ENCODE data around the gene KIF1C. TPM values are rescaled to one million over a fixed set of nuclear protein-coding genes. Genes with fewer than 3 reads are reported as not detected.

KIF1C gene
- total RNA-seq, 2 donors from 2014 or later = 59.5 to 88.9 TPM

- WGBS = 2% methylated on average over 30 of the region's 30 CpGs
- no peak for DNase-seq (ENCODE audit: low spot score)
- intact Hi-C loops (cut with DNase I) = loop anchor here (5.0 kb wide), 2 partner anchors 41 to 81 kb away; partner anchors contain the start of gene PFN1
Measured at GRCh38 chr17:4987767-4988567, 9.8 kb upstream of the KIF1C start.

GRCh38 chr17:4994081-4994595 lies 3.6 kb upstream of the KIF1C start:
- H3K4me1 ChIP-seq (replicated peaks) = no peaks in the 10 kb centered on the region
- WGBS = 93% methylated on average over 6 of the region's 6 CpGs
- no peak for DNase-seq (ENCODE audit: low spot score)
- no peaks in the 10 kb centered on the region for H3K27me3 ChIP-seq (replicated peaks; ENCODE audit: insufficient read depth)
- no peaks in the 10 kb centered on the region for H3K36me3 ChIP-seq
- H3K4me3 ChIP-seq = no peak overlapping the region
- TF ChIP-seq POLR2AphosphoS5 (IDR thresholded peaks at IDR 0.05) (no peak), POLR2A (IDR thresholded peaks at IDR 0.05) (no peak)
- TF ChIP-seq, protein P1, sequence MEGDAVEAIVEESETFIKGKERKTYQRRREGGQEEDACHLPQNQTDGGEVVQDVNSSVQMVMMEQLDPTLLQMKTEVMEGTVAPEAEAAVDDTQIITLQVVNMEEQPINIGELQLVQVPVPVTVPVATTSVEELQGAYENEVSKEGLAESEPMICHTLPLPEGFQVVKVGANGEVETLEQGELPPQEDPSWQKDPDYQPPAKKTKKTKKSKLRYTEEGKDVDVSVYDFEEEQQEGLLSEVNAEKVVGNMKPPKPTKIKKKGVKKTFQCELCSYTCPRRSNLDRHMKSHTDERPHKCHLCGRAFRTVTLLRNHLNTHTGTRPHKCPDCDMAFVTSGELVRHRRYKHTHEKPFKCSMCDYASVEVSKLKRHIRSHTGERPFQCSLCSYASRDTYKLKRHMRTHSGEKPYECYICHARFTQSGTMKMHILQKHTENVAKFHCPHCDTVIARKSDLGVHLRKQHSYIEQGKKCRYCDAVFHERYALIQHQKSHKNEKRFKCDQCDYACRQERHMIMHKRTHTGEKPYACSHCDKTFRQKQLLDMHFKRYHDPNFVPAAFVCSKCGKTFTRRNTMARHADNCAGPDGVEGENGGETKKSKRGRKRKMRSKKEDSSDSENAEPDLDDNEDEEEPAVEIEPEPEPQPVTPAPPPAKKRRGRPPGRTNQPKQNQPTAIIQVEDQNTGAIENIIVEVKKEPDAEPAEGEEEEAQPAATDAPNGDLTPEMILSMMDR (IDR thresholded peaks at IDR 0.05) = no peak
- intact Hi-C loops (cut with DNase I) = no loop called here
- H3K9me3 ChIP-seq = no peaks in the 10 kb centered on the region
- H3K27ac ChIP-seq = no peak overlapping the region

More at GRCh38 chr17:4987767-4988567, 9.8 kb upstream of the KIF1C start:
- H3K27ac ChIP-seq = peak overlapping the region; percentile 88 to 96
- peaks cover 18% of the 10 kb centered on the region for H3K4me1 ChIP-seq (replicated peaks)
- no peak for TF ChIP-seq POLR2A (IDR thresholded peaks at IDR 0.05)
- TF ChIP-seq, protein P1 (IDR thresholded peaks at IDR 0.05) = no peak
- TF ChIP-seq POLR2AphosphoS5 (IDR thresholded peaks at IDR 0.05) = no peak
- no peaks in the 10 kb centered on the region for H3K27me3 ChIP-seq (replicated peaks; ENCODE audit: insufficient read depth)
- H3K4me3 ChIP-seq = peak overlapping the region; percentile 56 to 95
- no peaks in the 10 kb centered on the region for H3K9me3 ChIP-seq
- H3K36me3 ChIP-seq = no peaks in the 10 kb centered on the region

DNA sequence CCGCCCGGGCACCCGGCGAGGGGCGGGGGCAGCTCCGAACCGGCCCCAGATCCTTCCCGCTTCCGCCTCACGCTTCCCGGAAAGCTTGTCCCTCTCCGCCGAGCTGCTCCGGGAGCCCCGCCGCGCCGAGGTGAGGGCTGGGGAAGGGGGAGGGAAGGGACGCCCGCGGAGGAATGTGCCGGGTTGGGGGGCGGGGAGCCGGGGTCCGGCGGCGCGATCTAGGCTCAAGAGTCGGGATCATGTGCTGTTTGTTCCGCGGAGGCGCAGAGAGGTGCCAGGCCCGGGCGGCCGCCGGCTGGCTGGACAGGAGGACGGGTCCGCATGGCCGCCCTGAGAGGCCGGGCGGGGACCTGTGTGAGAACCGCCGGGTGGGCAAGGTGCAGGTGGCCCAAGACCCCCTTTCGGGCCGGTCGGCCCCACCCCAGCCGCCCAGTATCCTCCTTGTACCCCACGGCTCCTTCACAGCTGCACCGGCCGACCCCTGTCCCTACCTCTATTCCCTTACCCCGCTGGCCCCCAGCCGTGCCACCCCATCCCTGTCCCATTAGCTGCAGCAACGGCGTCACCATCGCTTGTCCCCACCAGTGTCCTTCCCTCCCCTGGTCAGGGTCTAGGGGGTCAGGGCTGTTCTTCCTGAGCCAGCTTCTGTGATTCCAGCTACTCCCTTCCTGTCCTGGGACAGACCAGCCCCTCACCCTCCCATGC lies 429 bp downstream of the KIF1C start:
- no peak for DNase-seq (ENCODE audit: low spot score)

GRCh38 chr17:4998732-4999429 lies 1.1 kb downstream of the KIF1C start:
- Histone ChIP-seq H3K9me3 (no peaks in the 10 kb centered on the region), H3K36me3 (peaks cover 11 to 23% of the 10 kb centered on the region in 2 donors), H3K4me3 (peak overlapping the region; percentile 92 to 98), H3K27me3 (replicated peaks; ENCODE audit: insufficient read depth) (no peaks in the 10 kb centered on the region), H3K4me1 (replicated peaks) (peaks cover 8% of the 10 kb centered on the region), H3K27ac (peak overlapping the region; percentile 93 to 94)
- 12% methylated on average over 14 of the region's 14 CpGs for WGBS
- TF ChIP-seq, protein P1 (IDR thresholded peaks at IDR 0.05) = no peak
- TF ChIP-seq POLR2AphosphoS5 (IDR thresholded peaks at IDR 0.05) = no peak
- no peak for TF ChIP-seq POLR2A (IDR thresholded peaks at IDR 0.05)
- intact Hi-C loops (cut with DNase I) = no loop called here
- no peak for DNase-seq (ENCODE audit: low spot score)

More for the DNA sequence above, 429 bp downstream of the KIF1C start:
- TF ChIP-seq POLR2AphosphoS5 (IDR thresholded peaks at IDR 0.05) (no peak), POLR2A (IDR thresholded peaks at IDR 0.05) (no peak)
- TF ChIP-seq, protein P1 (IDR thresholded peaks at IDR 0.05) = no peak
- WGBS = under 1% methylated on average over 55 of the region's 55 CpGs
- no peaks in the 10 kb centered on the region for H3K27me3 ChIP-seq (replicated peaks; ENCODE audit: insufficient read depth)
- intact Hi-C loops (cut with DNase I) = no loop called here
- peak overlapping the region; percentile 92 to 98 for H3K4me3 ChIP-seq
- H3K27ac ChIP-seq = peak overlapping the region; percentile 93 to 94
- H3K4me1 ChIP-seq (replicated peaks) = peaks cover 8% of the 10 kb centered on the region
- H3K36me3 ChIP-seq = peaks cover 6 to 16% of the 10 kb centered on the region in 2 donors
- H3K9me3 ChIP-seq = no peaks in the 10 kb centered on the region

Measured in prostate gland (tissue), 2 donors.